Measurements from ENCODE around the gene MEGF11.
"Not testable (repeated sequence)": the region's sequence is repeated elsewhere in the genome, so short reads cannot be mapped to it uniquely, and the experiment has no call there.

GRCh38 chr15:65867933-65868332 is 385.6 kb downstream of the MEGF11 start:
- TF ChIP-seq CTCF (conservative IDR thresholded peaks at IDR 0.05 in 1 of 2, IDR thresholded peaks at IDR 0.05 in 1 of 2; ENCODE audit: low read depth in 1 of 2, low read length in 2 of 2); EZH2 (IDR thresholded peaks at IDR 0.05; ENCODE audit: low read length, missing control alignments): not testable (repeated sequence)
